Measurements from ENCODE around the gene QRICH1. TPM values are rescaled to one million over a fixed set of nuclear protein-coding genes. Genes with fewer than 3 reads are reported as not detected.

Gene QRICH1
- total RNA-seq, 1 experiment from 2014 or later = 123 TPM

DNA sequence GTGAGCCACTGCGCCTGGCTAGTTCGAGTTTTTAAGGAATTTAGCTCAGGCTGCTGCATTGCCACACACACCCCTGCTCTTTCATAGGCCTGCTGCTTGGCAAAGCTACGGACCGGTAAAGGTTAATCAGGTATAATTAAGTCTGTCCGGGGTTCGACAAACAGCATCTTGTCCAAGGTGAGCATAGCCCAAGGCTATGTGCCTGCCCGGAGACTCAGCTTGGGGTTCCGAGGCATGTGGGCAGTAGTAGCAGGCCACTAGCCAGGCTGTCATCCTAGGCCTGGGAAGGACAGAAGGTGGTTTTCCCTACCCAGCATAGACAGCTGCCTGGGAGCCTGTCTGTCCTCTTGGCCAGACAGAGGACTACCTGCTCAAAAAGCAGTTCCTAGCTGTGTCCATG, 97.2 kb downstream of the QRICH1 start:
- ChIA-PET POLR2A (interaction anchor here (1.6 to 2.0 kb wide), 2 partner anchors 9 to 10 kb away, joined by 3 to 11 read pairs; partner anchors contain the start of gene WDR6), CTCF (interaction anchor here (0.7 to 4.3 kb wide), 5 partner anchors 9 to 26 kb away, joined by 3 to 23 read pairs (median 12); partner anchors contain the start of gene WDR6)
- peaks cover 15% of the 10 kb centered on the region for H3K4me1 Mint-ChIP-seq

DNA sequence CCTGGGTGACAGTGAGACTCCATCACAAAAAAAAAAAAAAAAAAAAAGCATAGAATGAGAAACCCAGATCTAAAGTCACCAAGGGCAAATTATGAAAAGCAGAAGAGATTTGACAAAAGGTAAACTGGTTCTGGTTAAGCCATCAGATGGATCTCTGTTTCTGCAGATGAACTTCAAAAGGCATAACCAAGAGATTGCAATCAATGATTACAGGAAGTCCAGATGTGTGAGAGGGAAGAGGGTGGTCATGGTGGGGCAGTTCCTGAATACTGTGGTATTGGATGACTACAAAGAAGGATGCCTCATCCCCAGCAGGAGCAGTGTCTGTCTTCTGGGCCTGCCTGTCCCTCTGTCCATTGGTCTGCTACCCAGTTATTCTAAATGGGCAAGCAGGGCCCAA, 100.0 kb downstream of the QRICH1 start:
- DNase-seq (ENCODE audit: low spot score) (no peak), ATAC-seq (no peak)
- Mint-ChIP-seq H3K4me3 (no peak overlapping the region), H3K9me3 (no peaks in the 10 kb centered on the region), H3K36me3 (peaks cover 4% of the 10 kb centered on the region; the same call in 1 of the 2 replicates), H3K4me1 (peaks cover 19% of the 10 kb centered on the region), H3K27ac (no peak overlapping the region), H3K27me3 (ENCODE audit: low read depth) (no peaks in the 10 kb centered on the region)
- ChIA-PET POLR2A (interaction anchor here (1.0 kb wide), 1 partner anchor 13 kb away, joined by 4 read pairs; the partner anchor contains the start of gene WDR6), CTCF (interaction anchor here (0.7 to 1.0 kb wide), 2 partner anchors 20 to 35 kb away, joined by 3 read pairs; no protein-coding TSS in a partner anchor)
- TF ChIP-seq ESRRA (CRISPR knock-in tag; IDR thresholded peaks at IDR 0.05; ENCODE audit: borderline replicate concordance) (no peak), HMGA2 (CRISPR knock-in tag; IDR thresholded peaks at IDR 0.05) (no peak), RELA (CRISPR knock-in tag; IDR thresholded peaks at IDR 0.05; ENCODE audit: borderline replicate concordance) (no peak)
- TF ChIP-seq, protein P1, sequence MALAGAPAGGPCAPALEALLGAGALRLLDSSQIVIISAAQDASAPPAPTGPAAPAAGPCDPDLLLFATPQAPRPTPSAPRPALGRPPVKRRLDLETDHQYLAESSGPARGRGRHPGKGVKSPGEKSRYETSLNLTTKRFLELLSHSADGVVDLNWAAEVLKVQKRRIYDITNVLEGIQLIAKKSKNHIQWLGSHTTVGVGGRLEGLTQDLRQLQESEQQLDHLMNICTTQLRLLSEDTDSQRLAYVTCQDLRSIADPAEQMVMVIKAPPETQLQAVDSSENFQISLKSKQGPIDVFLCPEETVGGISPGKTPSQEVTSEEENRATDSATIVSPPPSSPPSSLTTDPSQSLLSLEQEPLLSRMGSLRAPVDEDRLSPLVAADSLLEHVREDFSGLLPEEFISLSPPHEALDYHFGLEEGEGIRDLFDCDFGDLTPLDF (CRISPR knock-in tag; IDR thresholded peaks at IDR 0.05) = no peak

More for the DNA sequence above, 97.2 kb downstream of the QRICH1 start:
- Mint-ChIP-seq H3K36me3 (peaks cover 4% of the 10 kb centered on the region; the same call in 1 of the 2 replicates), H3K27me3 (ENCODE audit: low read depth) (no peaks in the 10 kb centered on the region), H3K9me3 (no peaks in the 10 kb centered on the region), H3K27ac (no peak overlapping the region), H3K4me3 (no peak overlapping the region)
- no peak for DNase-seq (ENCODE audit: low spot score)
- TF ChIP-seq, protein P2, sequence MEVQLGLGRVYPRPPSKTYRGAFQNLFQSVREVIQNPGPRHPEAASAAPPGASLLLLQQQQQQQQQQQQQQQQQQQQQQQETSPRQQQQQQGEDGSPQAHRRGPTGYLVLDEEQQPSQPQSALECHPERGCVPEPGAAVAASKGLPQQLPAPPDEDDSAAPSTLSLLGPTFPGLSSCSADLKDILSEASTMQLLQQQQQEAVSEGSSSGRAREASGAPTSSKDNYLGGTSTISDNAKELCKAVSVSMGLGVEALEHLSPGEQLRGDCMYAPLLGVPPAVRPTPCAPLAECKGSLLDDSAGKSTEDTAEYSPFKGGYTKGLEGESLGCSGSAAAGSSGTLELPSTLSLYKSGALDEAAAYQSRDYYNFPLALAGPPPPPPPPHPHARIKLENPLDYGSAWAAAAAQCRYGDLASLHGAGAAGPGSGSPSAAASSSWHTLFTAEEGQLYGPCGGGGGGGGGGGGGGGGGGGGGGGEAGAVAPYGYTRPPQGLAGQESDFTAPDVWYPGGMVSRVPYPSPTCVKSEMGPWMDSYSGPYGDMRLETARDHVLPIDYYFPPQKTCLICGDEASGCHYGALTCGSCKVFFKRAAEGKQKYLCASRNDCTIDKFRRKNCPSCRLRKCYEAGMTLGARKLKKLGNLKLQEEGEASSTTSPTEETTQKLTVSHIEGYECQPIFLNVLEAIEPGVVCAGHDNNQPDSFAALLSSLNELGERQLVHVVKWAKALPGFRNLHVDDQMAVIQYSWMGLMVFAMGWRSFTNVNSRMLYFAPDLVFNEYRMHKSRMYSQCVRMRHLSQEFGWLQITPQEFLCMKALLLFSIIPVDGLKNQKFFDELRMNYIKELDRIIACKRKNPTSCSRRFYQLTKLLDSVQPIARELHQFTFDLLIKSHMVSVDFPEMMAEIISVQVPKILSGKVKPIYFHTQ (CRISPR knock-in tag; IDR thresholded peaks at IDR 0.05) = no peak
- TF ChIP-seq MYBL2 (CRISPR knock-in tag; IDR thresholded peaks at IDR 0.05) (no peak), ZNF232 (CRISPR knock-in tag; IDR thresholded peaks at IDR 0.05) (no peak), HMGA2 (CRISPR knock-in tag; IDR thresholded peaks at IDR 0.05) (no peak), ZNF219 (CRISPR knock-in tag; IDR thresholded peaks at IDR 0.05; ENCODE audit: borderline replicate concordance) (no peak), NR2C2 (CRISPR knock-in tag; IDR thresholded peaks at IDR 0.05) (no peak), NR3C1 (CRISPR knock-in tag; conservative IDR thresholded peaks at IDR 0.05; ENCODE audit: low read depth) (no peak)
- TF ChIP-seq, protein P3, sequence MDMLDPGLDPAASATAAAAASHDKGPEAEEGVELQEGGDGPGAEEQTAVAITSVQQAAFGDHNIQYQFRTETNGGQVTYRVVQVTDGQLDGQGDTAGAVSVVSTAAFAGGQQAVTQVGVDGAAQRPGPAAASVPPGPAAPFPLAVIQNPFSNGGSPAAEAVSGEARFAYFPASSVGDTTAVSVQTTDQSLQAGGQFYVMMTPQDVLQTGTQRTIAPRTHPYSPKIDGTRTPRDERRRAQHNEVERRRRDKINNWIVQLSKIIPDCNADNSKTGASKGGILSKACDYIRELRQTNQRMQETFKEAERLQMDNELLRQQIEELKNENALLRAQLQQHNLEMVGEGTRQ (CRISPR knock-in tag; IDR thresholded peaks at IDR 0.05) = no peak
- TF ChIP-seq, protein P4, sequence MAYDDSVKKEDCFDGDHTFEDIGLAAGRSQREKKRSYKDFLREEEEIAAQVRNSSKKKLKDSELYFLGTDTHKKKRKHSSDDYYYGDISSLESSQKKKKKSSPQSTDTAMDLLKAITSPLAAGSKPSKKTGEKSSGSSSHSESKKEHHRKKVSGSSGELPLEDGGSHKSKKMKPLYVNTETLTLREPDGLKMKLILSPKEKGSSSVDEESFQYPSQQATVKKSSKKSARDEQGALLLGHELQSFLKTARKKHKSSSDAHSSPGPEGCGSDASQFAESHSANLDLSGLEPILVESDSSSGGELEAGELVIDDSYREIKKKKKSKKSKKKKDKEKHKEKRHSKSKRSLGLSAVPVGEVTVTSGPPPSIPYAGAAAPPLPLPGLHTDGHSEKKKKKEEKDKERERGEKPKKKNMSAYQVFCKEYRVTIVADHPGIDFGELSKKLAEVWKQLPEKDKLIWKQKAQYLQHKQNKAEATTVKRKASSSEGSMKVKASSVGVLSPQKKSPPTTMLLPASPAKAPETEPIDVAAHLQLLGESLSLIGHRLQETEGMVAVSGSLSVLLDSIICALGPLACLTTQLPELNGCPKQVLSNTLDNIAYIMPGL (CRISPR knock-in tag; IDR thresholded peaks at IDR 0.05) = no peak
- TF ChIP-seq, protein P5, sequence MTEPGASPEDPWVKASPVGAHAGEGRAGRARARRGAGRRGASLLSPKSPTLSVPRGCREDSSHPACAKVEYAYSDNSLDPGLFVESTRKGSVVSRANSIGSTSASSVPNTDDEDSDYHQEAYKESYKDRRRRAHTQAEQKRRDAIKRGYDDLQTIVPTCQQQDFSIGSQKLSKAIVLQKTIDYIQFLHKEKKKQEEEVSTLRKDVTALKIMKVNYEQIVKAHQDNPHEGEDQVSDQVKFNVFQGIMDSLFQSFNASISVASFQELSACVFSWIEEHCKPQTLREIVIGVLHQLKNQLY (CRISPR knock-in tag; IDR thresholded peaks at IDR 0.05) = no peak
- TF ChIP-seq, protein P6, sequence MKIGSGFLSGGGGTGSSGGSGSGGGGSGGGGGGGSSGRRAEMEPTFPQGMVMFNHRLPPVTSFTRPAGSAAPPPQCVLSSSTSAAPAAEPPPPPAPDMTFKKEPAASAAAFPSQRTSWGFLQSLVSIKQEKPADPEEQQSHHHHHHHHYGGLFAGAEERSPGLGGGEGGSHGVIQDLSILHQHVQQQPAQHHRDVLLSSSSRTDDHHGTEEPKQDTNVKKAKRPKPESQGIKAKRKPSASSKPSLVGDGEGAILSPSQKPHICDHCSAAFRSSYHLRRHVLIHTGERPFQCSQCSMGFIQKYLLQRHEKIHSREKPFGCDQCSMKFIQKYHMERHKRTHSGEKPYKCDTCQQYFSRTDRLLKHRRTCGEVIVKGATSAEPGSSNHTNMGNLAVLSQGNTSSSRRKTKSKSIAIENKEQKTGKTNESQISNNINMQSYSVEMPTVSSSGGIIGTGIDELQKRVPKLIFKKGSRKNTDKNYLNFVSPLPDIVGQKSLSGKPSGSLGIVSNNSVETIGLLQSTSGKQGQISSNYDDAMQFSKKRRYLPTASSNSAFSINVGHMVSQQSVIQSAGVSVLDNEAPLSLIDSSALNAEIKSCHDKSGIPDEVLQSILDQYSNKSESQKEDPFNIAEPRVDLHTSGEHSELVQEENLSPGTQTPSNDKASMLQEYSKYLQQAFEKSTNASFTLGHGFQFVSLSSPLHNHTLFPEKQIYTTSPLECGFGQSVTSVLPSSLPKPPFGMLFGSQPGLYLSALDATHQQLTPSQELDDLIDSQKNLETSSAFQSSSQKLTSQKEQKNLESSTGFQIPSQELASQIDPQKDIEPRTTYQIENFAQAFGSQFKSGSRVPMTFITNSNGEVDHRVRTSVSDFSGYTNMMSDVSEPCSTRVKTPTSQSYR (CRISPR knock-in tag; IDR thresholded peaks at IDR 0.05) = no peak
- ATAC-seq = no peak

Measured in WTC11 (cell line).